OCI-LY3 (cell line): Measurements from ENCODE around the gene ETV6.

Experiments
- EZH2phosphoT487 ChIP-seq: fragments of 200-600 bp; shearing (Covaris generic); IDR thresholded peaks from 2 replicates; pipeline ENCODE4 v1.6.1; 2018; ENCODE audit warnings: antibody characterized with exemption, mixed run types, low read depth
- TF ChIP-seq, protein P1 (sequence below): fragments of 200-600, 300-600 bp; sonication (generic); IDR thresholded peaks from 2 replicates; pipeline ENCODE4 v1.5.1; 2014; ENCODE audit warnings: antibody characterized with exemption, low read length, low read depth

DNA sequence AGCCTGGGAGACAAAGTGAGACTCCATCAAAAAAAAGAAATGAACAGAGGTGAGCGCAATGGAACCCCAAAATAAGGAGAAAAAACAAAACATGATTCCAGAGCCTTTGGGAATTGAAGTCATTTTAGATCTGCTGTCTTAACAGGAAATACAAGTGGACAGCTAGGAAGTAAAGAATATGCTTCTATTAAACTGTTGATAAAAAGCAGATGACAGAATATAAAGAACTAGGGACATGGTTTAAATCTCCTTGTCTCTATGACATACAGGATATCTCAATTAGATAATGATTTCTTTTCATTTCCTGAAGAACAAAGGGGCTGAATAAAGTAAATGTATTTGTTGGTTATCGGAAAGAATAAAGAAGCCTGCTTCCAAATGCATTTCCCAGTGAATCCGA, 49.3 kb upstream of the ETV6 start:
- TF ChIP-seq, protein P1, sequence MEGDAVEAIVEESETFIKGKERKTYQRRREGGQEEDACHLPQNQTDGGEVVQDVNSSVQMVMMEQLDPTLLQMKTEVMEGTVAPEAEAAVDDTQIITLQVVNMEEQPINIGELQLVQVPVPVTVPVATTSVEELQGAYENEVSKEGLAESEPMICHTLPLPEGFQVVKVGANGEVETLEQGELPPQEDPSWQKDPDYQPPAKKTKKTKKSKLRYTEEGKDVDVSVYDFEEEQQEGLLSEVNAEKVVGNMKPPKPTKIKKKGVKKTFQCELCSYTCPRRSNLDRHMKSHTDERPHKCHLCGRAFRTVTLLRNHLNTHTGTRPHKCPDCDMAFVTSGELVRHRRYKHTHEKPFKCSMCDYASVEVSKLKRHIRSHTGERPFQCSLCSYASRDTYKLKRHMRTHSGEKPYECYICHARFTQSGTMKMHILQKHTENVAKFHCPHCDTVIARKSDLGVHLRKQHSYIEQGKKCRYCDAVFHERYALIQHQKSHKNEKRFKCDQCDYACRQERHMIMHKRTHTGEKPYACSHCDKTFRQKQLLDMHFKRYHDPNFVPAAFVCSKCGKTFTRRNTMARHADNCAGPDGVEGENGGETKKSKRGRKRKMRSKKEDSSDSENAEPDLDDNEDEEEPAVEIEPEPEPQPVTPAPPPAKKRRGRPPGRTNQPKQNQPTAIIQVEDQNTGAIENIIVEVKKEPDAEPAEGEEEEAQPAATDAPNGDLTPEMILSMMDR = no peak
- TF ChIP-seq EZH2phosphoT487 = no peak
